HG02870 (cell line): ENCODE data around the gene FUBP3.
A peak's percentile ranks its signal among the peaks of the same experiment; 100 is the strongest.
"Not testable (repeated sequence)": the region's sequence is repeated elsewhere in the genome, so short reads cannot be mapped to it uniquely, and the experiment has no call there.

Experiments used
- ATAC-seq: cut with Tn5 transposase; IDR thresholded peaks from one replicate; pipeline ENCODE4 v1.9.1; 2021; ENCODE audit warnings: mild to moderate bottlenecking, moderate library complexity; ENCODE audit not compliant: unreplicated experiment

FUBP3 gene

DNA sequence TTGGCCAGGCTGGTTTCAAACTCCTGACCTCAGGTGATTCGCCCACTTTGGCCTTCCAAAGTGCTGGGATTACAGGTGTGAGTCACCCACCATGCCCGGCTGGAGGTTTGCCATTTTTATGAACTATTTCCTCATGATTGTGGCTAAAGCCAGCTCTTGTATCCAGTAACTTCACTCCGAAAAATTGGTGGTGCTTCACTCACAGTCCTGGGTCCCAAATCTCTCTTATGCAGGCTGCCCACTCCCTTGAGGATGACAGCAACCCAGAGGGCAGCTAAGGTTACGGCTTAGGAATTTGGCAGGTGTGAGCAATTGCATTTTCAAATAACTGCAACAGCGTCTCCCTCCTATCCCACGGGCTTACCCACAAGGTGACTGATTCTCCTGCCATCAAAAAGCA, 23.4 kb upstream of the FUBP3 start:
- ATAC-seq: no peak

DNA sequence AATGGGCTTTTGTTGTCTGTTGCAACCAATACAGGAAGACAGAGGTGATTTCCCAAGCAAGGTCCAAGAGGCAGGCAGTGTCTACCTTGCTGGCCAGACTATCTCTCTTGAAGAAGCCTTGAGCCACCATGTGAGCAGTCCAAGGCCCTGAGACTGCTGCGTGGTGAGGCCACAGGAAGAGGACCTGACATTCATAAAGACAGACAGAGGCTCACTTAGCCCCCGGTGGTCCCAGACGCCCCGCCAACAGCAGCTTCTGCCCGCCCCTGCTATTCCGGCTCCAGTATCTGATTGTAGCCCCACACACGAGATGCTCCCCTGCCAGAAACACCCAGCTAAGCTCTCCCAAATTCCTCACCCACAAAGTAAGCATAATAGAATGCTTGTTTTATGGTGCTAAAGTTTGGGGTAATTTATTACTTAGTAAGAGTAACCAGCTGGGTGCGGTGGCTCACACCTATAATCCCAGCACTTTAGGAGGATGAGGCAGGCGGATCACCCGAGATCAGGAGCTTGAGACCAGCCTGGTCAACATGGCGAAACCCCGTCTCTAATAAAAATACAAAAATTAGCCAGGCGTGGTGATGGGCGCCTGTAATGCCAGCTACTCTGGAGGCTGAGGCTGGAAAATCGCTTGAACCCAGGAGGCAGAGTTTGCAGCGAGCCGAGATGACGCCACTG, 22.8 kb upstream of the FUBP3 start:
- ATAC-seq: no peak

- ATAC-seq: no peak
Observed at GRCh38 chr9:130557077-130557468, 22.3 kb upstream of the FUBP3 start.

DNA sequence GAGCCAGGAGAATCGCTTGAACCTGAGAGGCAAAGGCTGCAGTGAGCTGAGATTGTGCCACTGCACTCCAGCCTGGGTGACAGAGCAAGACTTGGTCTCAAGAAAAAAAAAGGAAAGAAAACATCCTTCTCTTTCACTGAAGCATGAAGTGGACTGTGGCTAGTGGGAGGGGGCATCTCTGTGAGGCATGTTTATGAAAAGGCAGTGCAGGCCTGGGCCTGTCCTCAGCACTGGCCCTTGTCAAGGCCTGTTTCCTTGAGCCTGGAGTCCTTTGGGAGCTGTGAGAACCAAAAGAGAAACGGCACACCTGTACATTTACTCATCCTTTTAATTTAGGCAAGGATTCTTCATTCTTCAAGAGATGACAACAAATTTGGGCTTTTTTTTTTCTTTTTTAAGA, 18.3 kb upstream of the FUBP3 start:
- ATAC-seq: no peak

GRCh38 chr9:130562525-130562924, 16.9 kb upstream of the FUBP3 start:
- ATAC-seq: not testable (repeated sequence)

- ATAC-seq: no peak
Observed at GRCh38 chr9:130563797-130564196, 15.6 kb upstream of the FUBP3 start.

- ATAC-seq: no peak
Observed at GRCh38 chr9:130565792-130566191, 13.6 kb upstream of the FUBP3 start.

DNA sequence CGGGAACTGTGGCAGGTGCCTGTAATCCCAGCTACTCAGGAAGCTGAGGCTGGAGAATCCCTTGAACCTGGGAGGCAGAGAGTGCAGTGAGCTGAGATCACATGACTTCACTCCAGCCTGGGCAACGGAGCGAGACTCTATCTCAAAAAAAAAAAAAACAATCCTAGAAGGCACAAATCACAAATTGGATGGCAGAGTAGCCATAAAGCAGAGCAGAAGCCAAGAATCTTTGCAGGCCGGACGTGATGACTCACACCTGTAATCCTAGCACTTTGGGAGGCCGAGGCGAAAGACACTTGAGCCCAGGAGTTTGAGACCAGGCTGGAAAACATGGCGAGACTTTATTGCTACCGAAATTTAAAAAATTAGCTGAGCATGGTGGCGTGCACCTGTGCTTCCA, 9.2 kb upstream of the FUBP3 start:
- no peak for ATAC-seq

- ATAC-seq: no peak
Observed at GRCh38 chr9:130575514-130575913, 3.9 kb upstream of the FUBP3 start.

GRCh38 chr9:130576176-130576575, 3.2 kb upstream of the FUBP3 start:
- ATAC-seq: no peak

GRCh38 chr9:130579738-130580463, 524 bp downstream of the FUBP3 start:
- peak; percentile 31 for ATAC-seq

DNA sequence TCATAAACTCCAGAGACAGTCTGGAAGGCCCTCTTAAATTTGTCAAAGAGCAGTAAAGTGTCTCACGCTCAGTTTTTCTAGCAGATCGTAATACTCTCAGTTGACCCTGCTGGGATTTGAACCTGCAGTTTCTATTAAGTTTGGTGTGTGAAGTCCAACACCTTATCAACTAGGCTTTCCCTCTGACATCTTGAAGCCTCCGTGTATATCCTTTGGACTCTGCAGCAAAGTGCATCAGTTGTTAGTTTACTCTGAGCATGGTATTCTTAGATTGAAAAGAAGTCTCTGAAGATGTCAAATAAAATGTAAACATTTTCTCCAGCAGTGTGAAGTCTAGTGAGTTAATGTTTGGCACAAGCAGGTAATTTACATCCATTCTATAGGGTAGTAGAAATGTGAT, 2.4 kb downstream of the FUBP3 start:
- ATAC-seq: no peak

- ATAC-seq: no peak
Observed at GRCh38 chr9:130583271-130583670, 3.9 kb downstream of the FUBP3 start.

DNA sequence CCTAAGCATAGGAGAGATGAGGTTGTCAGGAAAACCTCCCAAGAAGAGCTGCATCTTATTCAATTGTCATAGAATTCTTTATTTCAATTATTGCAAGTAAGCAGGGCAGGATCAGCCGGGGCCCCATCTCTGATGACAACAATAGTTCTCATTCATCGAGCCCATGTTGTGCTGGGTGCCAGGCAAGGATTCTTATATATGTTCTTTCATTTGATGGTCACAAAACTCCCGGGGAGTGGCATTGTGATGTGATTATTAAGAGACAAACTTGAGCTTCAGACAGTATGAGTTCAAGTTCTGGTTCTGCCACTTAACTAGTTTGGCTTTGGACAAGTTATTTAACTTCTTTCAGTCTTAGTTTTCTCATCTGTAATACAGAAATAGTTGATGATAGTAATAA, 8.5 kb downstream of the FUBP3 start:
- no peak for ATAC-seq

DNA sequence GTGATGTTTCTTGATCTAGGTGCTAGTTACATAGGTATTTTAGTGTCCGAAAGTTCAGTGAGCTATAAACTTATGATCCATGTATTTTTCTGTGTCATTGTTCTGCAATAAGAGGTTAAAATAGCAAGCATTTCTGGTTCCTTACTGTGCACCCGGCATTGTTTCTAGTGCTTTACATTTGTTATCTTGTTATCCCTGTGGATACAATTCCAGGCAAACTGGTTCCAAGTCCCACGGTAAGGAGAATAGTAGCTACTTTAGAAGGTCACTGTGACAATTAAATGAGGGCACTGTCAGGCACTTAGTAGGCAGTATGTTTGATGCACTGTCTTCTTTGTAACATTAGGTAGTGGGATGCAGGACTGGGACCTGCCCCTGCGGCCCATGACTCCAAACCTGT, 9.0 kb downstream of the FUBP3 start:
- no peak for ATAC-seq

DNA sequence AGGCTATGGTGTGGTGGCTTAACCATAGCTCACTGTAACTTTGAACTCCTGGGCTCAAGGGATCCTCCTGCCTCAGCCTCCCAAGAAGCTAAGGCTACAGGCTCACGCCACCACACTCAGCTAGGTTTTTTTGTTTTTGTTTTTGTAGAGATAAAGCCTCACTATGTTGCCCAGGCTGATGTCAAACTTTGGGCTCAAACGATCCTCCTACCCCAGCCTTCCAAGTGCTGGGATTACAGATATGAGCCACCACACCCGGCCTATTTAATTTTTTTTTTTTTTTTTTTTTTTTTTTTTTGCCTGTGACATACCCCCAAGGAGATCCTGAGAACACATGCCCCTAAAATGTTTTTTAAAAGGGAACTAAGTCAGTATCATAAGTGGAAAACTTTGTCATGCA, 10.4 kb downstream of the FUBP3 start:
- ATAC-seq: no peak

DNA sequence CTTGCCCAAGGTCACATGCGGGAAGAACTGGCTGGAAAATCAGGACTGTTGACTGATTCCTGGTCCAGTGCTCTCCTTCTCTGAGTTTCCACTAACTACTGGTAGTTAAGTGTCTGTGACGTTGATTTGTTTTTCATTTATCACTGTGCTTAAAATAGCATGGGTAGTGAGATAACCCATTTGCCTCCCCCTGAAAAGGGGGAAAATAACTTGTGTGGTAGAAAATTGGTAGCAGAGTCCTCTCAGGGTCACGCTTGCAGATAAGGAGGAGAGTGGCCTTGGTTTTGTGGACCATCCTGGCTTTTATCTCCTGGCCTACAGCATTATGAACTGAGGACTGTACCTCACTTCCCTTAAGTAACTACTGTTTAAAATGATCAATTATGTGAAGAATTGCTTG, 10.9 kb downstream of the FUBP3 start:
- ATAC-seq: no peak

- ATAC-seq: no peak
Observed at GRCh38 chr9:130593020-130593419, 13.6 kb downstream of the FUBP3 start.

GRCh38 chr9:130597228-130597627, 17.9 kb downstream of the FUBP3 start:
- no peak for ATAC-seq

GRCh38 chr9:130598188-130598587, 18.8 kb downstream of the FUBP3 start:
- no peak for ATAC-seq

DNA sequence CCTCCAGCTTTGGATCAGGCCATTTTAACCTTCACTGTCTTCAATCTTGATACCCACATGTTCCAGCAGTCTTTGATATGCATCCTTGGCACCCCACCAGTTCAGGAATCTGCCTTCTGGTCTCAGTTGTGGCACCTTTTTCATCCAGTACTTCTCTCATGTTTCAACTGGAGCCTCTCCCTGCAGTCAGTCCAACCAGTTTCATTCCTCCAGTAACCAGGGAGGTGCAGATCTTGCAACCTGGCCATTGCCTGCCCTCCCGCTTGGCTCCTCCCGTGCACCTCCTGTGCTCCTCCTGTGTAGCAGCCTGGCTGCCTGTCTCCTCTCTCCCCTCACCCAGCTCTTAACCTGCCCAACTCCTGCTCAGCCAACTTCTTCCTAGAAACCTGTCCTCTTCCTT, 20.2 kb downstream of the FUBP3 start:
- no peak for ATAC-seq

GRCh38 chr9:130601100-130601499, 21.7 kb downstream of the FUBP3 start:
- no peak for ATAC-seq

DNA sequence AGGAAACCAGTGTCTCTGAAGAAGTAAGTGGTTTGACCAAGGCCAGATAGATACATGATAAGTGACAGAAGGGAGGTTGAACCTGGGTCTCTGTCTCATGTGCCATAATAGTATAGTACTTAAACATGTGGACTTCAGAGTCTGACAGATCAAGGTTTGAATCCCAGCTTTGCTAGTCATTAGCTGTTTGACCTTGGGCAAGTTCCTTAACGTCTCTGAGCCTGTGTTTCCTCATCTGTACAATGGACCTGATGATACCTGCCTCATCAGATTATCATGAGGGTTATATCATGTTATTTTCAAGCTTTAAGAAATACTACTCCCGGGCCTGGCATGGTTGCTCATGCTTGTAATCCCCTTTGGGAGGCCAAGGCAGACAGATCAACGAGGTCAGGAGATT, 24.9 kb downstream of the FUBP3 start:
- no peak for ATAC-seq
